Measurements from ENCODE around the gene ASIP.
"Not testable (repeated sequence)": the region's sequence is repeated elsewhere in the genome, so short reads cannot be mapped to it uniquely, and the experiment has no call there.

The ASIP gene

GRCh38 chr20:34240693-34241615 lies at the start of gene ASIP:
TSS of gene ASIP (plus strand) at chr20:34241423. CDS start at chr20:34260375, 18,952 bp downstream.
- DNase-seq (ENCODE audit: low spot score), result no peak

- DNase-seq (ENCODE audit: low spot score), result no peak
Measured at GRCh38 chr20:34193051-34193450, 48.2 kb upstream of the ASIP start.

GRCh38 chr20:34199183-34199582 lies 42.0 kb upstream of the ASIP start:
- no peak for DNase-seq (ENCODE audit: low spot score)

GRCh38 chr20:34200023-34200422 lies 41.2 kb upstream of the ASIP start:
- no peak for DNase-seq (ENCODE audit: low spot score)

GRCh38 chr20:34201531-34201930 lies 39.7 kb upstream of the ASIP start:
- DNase-seq (ENCODE audit: low spot score), result no peak

GRCh38 chr20:34205172-34205880 lies 35.9 kb upstream of the ASIP start:
- DNase-seq (ENCODE audit: low spot score), result not testable (repeated sequence)

GRCh38 chr20:34209111-34209510 lies 32.1 kb upstream of the ASIP start:
- DNase-seq (ENCODE audit: low spot score), result no peak

- no peak for DNase-seq (ENCODE audit: low spot score)
Measured at GRCh38 chr20:34210271-34210670, 31.0 kb upstream of the ASIP start.

GRCh38 chr20:34211591-34211990 lies 29.6 kb upstream of the ASIP start:
- DNase-seq (ENCODE audit: low spot score), result no peak

GRCh38 chr20:34213213-34213612 lies 28.0 kb upstream of the ASIP start:
- DNase-seq (ENCODE audit: low spot score), result no peak

GRCh38 chr20:34215711-34216381 lies 25.4 kb upstream of the ASIP start:
- peak; percentile 76 for DNase-seq (ENCODE audit: low spot score)

- DNase-seq (ENCODE audit: low spot score), result peak; percentile 42
Measured at GRCh38 chr20:34216382-34216742, 24.9 kb upstream of the ASIP start.

GRCh38 chr20:34220561-34220960 lies 20.7 kb upstream of the ASIP start:
- DNase-seq (ENCODE audit: low spot score), result no peak

- DNase-seq (ENCODE audit: low spot score), result no peak
Measured at GRCh38 chr20:34222208-34222607, 19.0 kb upstream of the ASIP start.

GRCh38 chr20:34224251-34224650 lies 17.0 kb upstream of the ASIP start:
- DNase-seq (ENCODE audit: low spot score), result not testable (repeated sequence)

- no peak for DNase-seq (ENCODE audit: low spot score)
Measured at GRCh38 chr20:34231634-34232033, 9.6 kb upstream of the ASIP start.

- no peak for DNase-seq (ENCODE audit: low spot score)
Measured at GRCh38 chr20:34232494-34233087, 8.6 kb upstream of the ASIP start.

- DNase-seq (ENCODE audit: low spot score), result peak; percentile 57
Measured at GRCh38 chr20:34233687-34234086, 7.5 kb upstream of the ASIP start.

- DNase-seq (ENCODE audit: low spot score), result no peak
Measured at GRCh38 chr20:34235875-34236274, 5.3 kb upstream of the ASIP start.

- DNase-seq (ENCODE audit: low spot score), result no peak
Measured at GRCh38 chr20:34237942-34238341, 3.3 kb upstream of the ASIP start.

- no peak for DNase-seq (ENCODE audit: low spot score)
Measured at GRCh38 chr20:34240121-34240520, 1.1 kb upstream of the ASIP start.

GRCh38 chr20:34242015-34242414 lies 792 bp downstream of the ASIP start:
- DNase-seq (ENCODE audit: low spot score), result not testable (repeated sequence)
